GM19397 (cell line): ENCODE measurements around the gene SCUBE1.

Experiments
- ATAC-seq: cut with Tn5 transposase; IDR thresholded peaks from one replicate; pipeline ENCODE4 v1.9.1; 2021; ENCODE audit warnings: mild to moderate bottlenecking, moderate library complexity; ENCODE audit not compliant: unreplicated experiment

The SCUBE1 gene

GRCh38 chr22:43343262-43343669 is at the start of gene SCUBE1:
Gene SCUBE1 (minus strand): TSS chr22:43343372. CDS start chr22:43343261, 111 bp downstream.
- no peak for ATAC-seq

GRCh38 chr22:43392385-43392989 is 49.3 kb upstream of the SCUBE1 start:
- no peak for ATAC-seq

- no peak for ATAC-seq
These were observed 48.1 kb upstream of the SCUBE1 start for GRCh38 chr22:43391306-43391705.

GRCh38 chr22:43390872-43391271 is 47.7 kb upstream of the SCUBE1 start:
- ATAC-seq = no peak

GRCh38 chr22:43390166-43390565 is 47.0 kb upstream of the SCUBE1 start:
- no peak for ATAC-seq

- ATAC-seq = no peak
These were observed 46.2 kb upstream of the SCUBE1 start for GRCh38 chr22:43389227-43389836.

- ATAC-seq = no peak
These were observed 45.3 kb upstream of the SCUBE1 start for GRCh38 chr22:43388420-43388851.

- ATAC-seq = no peak
These were observed 44.6 kb upstream of the SCUBE1 start for GRCh38 chr22:43387815-43388214.

GRCh38 chr22:43385770-43386641 is 42.8 kb upstream of the SCUBE1 start:
- ATAC-seq = peak; percentile 66

- no peak for ATAC-seq
These were observed 41.7 kb upstream of the SCUBE1 start for GRCh38 chr22:43384863-43385262.

GRCh38 chr22:43381693-43382092 is 38.5 kb upstream of the SCUBE1 start:
- no peak for ATAC-seq

- no peak for ATAC-seq
These were observed 34.9 kb upstream of the SCUBE1 start for GRCh38 chr22:43377896-43378704.

- no peak for ATAC-seq
These were observed 34.4 kb upstream of the SCUBE1 start for GRCh38 chr22:43377548-43377895.

- ATAC-seq = no peak
These were observed 33.8 kb upstream of the SCUBE1 start for GRCh38 chr22:43376765-43377547.

- no peak for ATAC-seq
These were observed 32.8 kb upstream of the SCUBE1 start for GRCh38 chr22:43375951-43376455.

GRCh38 chr22:43370036-43370435 is 26.9 kb upstream of the SCUBE1 start:
- ATAC-seq = no peak

GRCh38 chr22:43365715-43366440 is 22.7 kb upstream of the SCUBE1 start:
- no peak for ATAC-seq

GRCh38 chr22:43364169-43364435 is 20.9 kb upstream of the SCUBE1 start:
- ATAC-seq = no peak

- no peak for ATAC-seq
These were observed 20.4 kb upstream of the SCUBE1 start for GRCh38 chr22:43363315-43364168.
